Activated CD4-positive, alpha-beta T cell treated with anti-CD3 and anti-CD28 coated beads, Interleukin-2, amount 50 U/mL, for 4 hours (primary cell): ENCODE data around the gene CDH13.

Experiments used
- DNase-seq, 2 experiments: peaks; one replicate each; pipeline ENCODE4 v3.0.0-alpha.2; 2020

The CDH13 gene

DNA sequence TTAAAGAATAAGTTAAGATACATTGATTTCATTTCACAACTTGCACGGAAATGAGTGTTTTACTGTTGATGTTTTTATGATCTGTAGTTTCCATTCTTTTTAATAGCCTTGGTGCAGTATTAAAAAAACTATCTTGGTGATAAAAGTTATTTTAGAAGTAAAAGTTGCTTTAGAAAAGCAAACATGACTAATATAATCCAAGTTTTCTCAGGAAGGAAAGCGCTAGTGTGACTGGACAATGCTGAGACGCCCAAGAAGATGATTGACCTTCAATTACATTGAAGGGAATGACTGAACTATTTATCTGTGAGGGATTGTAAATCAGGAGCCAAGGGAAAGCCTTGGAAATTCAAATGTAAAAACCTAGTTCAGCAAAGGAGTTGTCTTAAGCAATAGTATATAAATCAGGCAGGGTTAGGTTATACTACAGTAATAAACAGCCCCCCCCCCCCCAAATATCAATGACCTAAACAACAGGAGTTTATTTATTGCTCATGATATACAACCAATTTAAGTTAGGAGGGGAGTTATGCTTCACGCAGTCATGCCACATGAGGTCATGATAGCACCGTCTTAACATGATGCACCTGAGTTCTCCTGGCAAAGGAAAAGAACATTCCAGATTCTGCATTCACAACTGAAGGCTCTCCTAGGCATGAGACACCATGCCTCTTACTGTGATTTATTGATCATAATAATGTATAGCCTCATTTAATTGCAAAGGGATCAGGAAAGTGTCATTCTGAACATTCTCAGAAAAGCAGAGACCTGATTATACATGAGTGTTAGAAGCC, 443.8 kb downstream of the CDH13 start:
- no peak for DNase-seq

DNA sequence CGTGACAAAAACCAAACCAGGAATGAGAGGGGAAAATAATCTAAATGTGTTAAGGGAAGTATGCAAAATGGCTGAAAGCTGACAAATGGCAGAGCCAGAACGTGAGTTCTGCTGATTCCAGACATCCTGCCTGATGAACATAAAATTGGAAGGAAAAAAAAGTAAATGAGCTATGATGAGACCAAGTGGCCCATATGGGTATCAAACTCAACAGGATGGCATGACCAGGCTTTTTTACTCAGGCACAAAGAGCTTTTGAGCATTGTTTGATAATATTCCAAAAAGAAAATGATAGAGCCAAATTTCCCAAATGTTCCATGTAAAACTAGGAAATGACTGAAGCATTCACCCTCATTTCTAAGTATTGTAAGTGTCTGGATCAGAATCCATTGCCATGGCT, 449.2 kb downstream of the CDH13 start:
- DNase-seq, result no peak

DNA sequence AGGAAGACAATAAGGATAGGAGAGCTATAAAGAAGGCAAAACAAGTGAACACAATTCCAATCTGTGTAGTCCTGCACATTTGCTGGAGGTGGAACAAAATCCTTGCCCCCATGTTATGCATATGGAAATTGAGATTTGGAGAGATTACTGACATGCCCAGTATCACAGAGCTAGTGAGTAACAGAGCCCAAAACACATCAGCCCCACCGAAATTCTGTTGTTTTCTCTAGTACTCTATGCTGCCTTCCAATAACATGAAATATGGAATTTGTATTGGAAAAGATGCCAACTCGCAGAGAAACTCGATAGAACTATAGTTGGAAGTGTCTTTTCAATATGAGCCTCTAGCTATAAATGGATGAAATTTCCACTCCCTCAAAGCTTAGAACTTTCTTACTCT, 456.6 kb downstream of the CDH13 start:
- DNase-seq, result no peak

DNA sequence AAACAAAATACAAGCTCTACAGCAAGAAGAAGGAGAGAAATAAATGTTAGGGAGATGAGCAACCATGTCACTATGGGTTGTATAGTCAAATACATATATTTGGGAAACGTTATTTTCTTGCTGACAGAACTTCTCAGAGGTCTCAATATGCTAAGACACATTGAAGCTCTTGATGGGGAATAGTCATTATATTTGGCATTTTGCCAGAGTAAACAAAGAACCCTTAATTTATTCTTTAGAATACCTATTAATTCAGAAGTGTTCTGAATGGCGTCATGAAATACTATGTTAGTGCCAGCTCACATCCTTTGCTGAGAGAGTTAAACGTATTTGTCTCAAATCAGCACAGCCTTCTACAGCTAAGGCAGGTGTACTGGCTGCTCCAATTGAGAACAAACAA, 458.9 kb downstream of the CDH13 start:
- no peak for DNase-seq

DNA sequence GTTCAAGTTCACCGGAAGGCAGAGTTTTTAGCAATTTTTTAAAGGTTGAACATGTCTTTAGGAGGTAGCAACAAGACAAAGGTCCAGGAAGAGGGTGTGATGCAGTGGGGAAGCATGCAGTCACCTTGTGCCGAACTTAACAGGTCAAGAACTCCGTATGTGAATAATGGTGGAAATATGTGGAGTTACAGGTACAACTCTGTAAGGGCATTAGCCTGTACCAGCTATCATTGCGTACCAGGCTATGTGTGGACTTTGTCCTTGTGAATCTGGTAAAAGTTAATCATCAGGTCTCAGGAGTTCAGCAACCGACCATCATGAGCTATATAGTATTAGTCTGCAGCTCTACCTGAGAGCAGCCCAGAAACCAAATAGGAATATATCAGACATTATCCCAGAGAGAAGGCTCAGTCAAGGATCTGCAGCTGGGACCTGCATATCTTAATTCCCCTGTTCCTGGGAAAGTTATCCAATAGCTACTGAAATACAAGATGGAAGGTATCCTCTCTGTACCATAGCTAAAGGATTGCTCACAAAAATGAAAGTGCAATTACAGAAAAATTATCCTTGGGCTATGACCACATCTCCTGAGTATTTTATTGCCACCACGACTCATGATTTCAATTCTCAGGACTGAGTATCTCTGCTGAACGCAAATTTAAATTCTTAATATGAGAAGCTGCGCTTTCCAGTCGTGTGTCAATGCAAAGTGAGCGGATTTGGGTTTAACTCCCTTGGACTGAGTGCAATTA, 469.3 kb downstream of the CDH13 start:
- DNase-seq, result no peak

DNA sequence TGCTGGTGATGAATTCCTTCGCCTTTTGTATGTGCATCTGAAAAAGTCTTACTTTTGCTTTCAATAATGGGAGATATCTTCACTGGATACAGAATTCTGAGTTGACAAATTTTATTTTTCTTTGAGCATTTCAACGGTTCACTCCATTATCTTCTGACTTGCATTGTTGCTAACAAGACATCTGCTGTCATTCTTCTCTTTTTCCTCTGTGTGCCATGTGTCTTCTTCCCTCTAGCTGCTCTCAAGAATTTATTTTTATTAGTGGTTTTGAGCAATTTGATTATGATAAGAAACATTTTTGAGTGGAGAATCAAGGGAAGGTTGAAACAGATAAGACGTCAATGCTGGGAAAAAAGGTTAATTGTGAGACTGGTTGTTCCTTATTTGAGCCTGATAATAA, 471.8 kb downstream of the CDH13 start:
- DNase-seq, result no peak

DNA sequence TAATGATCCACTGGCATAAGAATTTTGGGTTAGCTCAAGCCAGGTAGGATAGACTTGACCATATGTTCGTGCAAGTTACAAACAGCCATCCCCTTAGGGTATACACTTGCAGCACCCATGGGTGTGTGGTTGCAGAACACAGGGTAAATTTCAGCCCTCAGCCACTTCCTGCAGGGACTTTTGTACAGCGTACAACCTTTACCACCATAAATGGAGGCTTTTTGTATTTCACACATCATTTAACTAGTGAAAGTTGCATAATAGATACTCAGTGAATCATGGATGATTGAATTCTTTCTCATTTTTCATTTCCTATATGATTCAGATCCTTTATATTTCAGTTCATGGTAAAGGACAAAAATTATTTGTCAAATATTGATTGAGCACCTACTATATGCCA, 473.9 kb downstream of the CDH13 start:
- no peak for DNase-seq

DNA sequence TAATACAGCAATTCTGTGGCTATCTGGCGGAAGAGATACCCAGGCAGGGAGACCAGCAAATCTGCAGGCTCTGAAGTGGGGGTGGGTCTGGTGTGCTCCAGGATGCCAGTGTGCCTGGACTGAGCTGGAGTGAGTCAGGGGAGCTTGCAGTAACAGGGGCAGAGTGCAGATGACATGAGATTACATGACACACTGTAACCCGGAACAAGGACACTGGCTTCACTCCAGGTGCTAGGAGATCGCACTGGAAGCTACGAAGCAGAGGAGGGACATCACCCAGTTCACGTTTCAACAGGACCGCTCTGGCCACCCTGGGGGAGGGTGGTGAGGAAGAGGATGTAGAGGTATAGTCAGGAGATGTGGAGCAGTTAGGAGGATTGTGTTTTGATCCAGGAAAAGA, 475.6 kb downstream of the CDH13 start:
- no peak for DNase-seq

DNA sequence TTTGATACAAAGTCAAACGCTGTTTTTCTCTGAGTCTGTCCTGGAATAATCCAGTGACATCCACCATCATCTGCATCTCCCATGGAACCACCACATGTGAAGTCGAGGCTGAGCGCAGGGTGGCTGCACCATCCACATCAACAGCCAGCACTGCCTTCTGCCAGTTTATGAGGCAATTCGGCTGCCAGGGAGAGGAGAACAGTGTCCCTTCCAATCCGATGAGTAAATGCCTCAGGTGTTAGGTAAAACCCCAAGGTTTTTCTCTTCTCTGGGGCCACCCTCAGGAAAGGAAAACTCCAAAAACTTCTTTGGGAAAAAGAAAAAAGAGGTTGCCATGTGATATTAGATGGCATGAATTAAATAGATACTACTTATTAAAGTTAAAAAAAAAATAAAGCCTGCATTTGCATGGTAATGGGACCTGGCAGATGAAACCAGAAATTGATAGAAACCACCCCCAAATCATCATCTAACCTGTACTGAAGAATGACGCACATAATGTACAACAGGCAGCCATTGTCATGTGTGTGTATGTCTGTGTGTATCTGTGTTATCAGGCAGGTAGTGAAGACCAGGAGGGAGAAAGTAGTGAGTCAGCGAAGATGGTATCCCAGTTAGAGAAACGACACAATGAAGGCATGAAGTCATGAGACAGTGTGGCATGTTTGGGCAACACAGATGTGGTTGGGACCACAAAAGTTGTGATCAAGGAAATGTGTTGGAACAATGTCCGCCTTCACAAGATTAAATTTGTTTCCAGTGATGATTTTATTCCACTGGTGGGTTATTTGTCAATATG, 478.7 kb downstream of the CDH13 start:
- DNase-seq, result no peak

DNA sequence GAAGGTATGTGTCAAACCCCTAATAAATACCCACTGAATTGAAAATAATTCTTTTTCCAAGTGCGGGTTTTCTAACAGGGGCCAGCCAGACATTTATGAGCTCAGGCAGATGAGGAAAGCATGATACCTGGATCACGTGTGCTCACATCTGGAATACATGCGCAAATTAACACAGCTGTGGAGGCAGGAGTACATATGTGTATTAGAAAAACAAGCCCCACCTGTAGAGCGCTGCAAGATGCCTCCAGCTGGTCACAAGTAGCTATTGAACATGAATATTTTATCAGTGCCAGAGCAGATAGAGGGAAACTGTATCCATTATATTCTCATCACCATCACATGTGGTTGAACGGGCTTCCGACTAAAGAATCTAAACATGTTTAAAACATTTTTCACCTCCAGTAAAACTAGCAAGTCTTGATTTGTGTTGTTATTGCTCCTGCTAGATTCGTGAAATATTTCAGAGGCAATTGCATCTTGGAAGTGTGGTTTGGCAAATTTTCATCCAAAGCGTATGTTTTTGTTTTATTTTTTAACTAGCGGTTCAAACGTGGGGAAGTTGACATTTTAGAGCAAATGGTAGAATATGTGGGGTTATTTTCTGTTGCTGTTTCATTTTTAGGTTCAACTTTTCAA, 482.8 kb downstream of the CDH13 start:
- DNase-seq, result no peak

DNA sequence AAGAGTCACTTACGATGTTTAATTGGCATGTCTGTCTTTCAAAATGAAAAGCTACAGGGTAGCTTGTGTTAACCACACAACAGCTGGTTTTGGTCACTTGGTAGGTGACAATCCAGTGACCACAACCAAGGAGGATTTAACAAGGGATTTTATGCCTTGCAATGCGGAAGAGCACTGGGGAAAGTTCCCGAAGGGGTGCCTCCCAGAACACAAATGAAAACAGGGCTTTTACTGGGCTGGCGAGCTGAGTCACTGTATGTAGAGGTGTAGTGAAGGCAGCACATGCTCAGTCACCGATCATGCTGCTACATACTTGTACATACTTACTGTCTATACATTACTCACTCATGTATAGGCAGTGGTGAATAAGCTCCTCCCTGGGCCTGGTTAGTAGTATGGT, 483.5 kb downstream of the CDH13 start:
- no peak for DNase-seq

DNA sequence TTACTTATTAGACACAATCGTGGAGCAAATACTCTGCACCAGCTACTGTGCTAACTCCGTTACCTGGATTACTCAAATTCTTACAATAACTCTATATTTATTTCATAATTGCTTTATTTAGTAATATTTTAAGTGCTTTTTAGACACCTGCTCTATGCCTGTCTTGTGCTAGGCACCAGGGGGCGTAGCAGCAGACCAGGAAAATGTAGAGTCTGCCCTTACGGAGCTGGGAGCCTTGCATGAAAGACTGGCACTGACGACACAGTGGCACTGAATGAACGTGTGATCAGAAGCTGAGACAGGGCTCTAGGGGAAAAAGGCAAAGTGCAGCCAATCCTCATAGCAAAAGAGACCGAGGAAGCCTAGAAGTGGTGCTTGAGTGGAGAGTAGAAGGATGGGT, 486.5 kb downstream of the CDH13 start:
- no peak for DNase-seq

DNA sequence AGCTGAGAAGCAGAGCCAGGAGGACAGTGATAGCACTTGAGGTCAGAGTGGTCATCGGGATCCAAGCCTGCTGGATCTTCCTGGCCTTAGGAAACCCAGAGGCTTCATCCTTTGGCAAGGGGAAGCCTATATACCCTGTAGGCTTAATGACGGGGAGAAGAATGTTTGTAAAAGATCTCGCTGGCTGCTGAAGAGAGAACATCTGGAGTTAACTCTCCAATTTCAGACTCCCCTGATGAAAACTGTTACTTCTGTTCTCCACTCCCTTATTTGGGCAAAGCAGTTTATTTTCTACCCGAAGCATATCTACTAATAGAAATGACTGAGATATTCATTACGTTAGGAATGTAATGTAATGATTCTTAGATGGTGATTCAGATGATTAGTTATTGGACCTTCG, 487.0 kb downstream of the CDH13 start:
- DNase-seq, result no peak

DNA sequence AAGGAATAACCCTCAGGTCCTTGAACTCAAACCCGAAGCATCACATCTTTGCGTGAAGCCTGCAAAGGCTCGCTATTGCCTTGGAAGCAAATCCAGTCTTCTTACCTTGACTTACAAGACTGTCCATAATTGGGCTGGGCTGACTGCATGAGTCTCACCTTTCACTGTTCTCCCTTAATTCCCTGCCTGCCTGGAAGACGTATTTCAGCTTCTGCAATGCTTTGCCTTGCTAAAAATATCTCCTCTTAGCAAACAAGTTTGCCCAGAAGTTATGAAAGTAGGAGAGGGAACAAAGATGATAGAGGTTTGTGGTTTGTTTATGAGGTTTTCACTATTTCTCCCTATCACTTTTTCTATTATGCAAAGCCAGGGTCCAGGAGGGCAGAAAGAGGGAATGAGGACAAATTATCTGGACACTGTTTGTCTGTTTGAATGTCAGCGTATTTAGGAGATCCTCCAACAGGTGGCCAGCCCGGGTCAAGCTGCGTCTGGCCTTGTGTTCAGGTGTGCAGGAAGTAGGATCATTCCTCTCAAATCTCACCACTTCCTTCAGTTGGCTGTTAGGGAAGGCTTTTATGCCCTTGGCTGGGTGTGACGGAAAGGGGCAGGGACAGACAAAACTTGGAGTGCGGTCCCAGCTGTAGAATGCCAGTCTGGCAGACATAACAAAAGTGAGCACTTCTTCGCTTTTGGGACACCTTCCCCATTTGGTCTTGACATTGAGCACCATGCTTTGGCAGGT, 488.9 kb downstream of the CDH13 start:
- DNase-seq, result no peak

DNA sequence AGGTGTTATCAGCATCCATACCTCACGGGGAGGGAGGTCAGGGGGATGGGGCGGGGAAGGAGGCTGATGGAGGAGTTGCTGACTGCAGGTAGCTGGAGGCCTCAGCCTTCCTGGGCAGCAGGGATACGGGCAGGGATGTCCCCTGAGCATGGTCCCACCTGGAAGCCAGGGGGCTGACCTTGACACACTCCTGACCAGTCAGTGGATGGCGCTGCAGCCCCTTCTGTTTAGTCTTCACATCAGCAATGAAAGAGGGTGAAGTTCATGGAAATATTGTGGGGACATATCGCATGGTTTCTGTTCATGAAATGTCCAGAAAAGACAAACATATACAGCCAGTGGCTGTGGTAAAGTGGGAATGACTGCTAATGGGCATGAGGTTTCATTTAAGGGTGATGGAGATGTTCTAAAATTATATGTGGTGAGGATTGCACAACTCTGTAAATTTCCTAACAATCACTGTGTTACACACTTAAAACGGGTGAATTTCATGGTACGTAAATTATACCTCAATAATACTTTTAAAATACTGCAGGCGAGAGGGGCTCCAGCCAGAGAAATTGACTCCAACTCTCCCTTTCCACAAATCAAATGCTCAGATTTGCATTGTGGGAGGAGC, 489.6 kb downstream of the CDH13 start:
- DNase-seq, result no peak

DNA sequence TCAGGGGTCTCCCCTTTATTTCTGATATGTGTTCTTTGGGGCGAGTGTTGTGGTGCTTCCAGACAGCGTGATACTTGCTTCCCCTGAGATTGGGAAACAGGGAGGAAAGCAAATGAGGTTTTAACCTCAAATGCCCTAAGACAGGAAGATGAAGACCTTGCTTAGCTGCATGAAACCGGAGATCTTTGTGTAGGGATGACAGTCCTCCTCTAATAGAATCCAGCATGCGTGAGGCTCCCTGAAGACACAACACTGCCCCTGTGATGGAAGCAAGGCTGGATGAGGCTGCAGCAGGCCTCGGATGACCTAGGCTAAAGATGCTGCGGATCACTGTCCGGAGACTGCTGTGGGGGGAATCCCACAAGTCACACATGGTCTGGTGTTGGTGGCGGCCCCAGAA, 491.0 kb downstream of the CDH13 start:
- DNase-seq, result no peak

DNA sequence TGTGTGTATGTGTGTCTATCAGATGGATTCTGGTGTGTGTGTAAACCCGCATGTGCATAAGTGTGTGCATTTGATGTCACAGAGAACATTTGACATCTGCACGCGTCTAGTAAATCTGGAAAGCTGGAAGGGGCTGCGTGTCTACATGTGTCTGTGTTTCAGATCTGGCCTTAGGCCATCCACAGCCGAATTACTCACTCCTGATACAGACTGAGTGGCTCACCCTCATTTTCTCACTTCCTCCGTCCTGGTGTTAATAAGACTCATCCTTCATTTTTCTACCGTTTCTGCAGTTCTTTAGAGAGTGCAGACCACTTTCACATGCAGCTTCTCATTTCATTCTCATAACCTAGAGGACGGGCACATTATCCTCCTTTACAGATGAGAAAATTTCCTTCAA, 491.6 kb downstream of the CDH13 start:
- DNase-seq, result no peak

DNA sequence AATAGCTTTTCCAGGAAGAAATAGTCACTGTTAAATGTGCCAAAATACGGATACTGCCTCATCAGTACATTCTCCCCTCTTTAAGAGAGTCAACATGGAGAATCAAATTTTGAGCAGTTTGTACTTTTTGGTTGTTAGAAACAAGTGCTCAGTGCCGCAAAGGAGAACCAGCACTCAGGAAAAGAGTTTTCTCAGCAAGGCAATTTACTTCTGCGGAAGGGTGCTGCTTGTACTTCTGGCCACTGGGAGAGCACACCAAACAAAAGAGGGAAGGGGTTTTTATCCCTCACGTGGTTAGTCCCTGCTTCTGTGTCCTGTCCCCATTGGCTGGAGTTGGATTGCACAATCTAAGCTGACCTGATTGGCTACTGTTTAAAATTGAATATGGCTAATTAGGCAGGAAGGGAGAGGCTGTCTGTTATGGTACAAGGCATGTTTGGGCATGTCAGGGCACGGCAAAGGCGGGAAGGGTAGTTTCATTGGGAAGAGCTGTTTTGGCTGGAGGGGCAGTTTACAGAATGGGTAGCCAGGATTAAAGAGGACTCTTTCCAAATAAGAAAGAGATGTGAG, 499.3 kb downstream of the CDH13 start:
- no peak for DNase-seq

DNA sequence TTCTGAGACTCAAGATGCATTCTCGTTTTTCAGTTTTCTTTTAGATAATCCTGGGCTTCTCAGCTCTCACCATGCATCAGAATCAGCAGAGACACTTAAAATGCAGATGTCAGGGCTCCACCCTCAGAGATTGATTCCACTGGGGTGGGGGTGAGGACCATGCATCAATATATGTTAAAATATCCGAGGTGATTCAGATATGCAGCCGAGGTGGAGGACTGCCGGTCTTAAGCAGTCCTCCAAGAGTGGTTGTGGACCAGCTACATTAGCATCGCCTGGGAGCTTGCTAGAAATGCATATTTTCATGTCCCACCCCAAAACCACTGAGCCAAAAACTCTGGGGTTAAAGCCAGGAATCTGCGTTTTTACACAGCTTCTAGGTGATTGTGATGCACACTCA, 501.3 kb downstream of the CDH13 start:
- no peak for DNase-seq

DNA sequence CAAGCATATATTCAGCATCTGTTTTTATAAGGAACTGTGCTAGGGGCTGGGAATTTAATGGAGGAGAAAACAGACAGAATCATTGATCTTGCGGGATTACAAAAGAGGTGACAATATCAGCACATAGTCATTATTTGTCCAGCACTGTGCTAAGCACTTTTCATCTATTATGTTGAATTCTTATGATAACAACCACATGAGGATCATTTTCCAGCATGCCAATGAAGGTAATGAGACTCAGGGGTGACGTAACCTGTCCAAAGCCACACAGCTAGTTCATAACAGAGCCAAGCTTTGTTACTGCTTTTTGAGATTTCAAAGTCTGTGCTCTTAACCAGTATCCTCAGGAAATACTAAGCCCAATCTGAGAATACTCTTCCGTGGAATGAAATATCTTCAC, 503.3 kb downstream of the CDH13 start:
- DNase-seq, result no peak

DNA sequence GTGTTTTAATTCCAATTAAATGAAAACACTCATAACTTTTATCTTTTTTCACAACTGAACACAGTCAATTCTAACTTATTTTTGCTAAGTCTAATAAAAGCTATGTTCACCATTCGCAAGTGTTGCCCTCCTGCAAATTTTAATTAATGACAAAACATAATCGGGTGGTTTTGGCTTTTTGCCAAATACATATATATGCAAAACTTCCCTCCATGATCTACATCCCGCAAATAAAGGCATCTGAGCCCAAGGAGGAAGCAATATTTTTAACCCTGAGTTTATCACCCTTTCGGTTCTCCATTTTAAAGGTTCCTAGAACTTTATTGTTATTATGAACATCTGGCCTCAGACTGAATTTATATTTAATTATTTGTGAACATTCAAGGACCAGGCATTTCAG, 507.9 kb downstream of the CDH13 start:
- no peak for DNase-seq

DNA sequence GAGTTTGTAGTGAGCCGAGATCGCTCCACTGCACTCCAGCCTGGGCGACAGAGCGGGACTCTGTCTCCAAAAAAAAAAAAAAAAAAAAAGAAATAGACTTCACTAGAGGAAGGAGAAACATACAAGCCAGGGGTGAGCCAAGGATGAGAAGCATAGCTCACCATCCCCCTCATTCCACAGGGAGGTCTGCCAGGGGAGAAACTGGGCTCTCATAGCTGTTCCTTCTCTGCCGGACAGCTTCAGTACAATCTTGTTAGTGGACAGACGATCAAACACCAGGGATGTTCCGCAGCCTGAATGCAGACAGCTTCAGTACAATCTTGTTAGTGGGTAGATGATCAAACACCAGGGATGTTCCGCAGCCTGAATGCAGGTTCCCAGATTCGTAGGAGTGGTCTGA, 509.6 kb downstream of the CDH13 start:
- DNase-seq, result no peak
